H9 (cell line): ENCODE measurements around the gene ZNF354B. TPM values are rescaled to one million over a fixed set of nuclear protein-coding genes. Genes with fewer than 3 reads are reported as not detected.
"Not testable (repeated sequence)": the region's sequence is repeated elsewhere in the genome, so short reads cannot be mapped to it uniquely, and the experiment has no call there.

Source experiments
- DNase-seq: peaks from one replicate; pipeline ENCODE4 v3.0.0-alpha.2; 2017
- H2AFZ ChIP-seq: one replicate; pipeline ENCODE4 v1.6.1; 2013; ENCODE audit warnings: mild to moderate bottlenecking, low read length, control low read depth, moderate library complexity
- H2AK5ac ChIP-seq: 2 replicates; pipeline ENCODE4 v1.6.1; 2013; ENCODE audit warnings: low read length, control low read depth, mixed read lengths; ENCODE audit not compliant: insufficient read length
- H2BK120ac ChIP-seq: one replicate; pipeline ENCODE4 v1.6.1; 2013; ENCODE audit warnings: low read depth, mild to moderate bottlenecking, low read length, control low read depth, inconsistent platforms; ENCODE audit not compliant: poor library complexity, severe bottlenecking
- H2BK12ac ChIP-seq: 2 replicates; pipeline ENCODE4 v1.6.1; 2013; ENCODE audit warnings: low read length, control low read depth, mixed read lengths, low read depth; ENCODE audit not compliant: insufficient read length
- H2BK15ac ChIP-seq: 2 replicates; pipeline ENCODE4 v1.6.1; 2013; ENCODE audit warnings: low read depth, low read length, control low read depth
- H2BK20ac ChIP-seq: one replicate; pipeline ENCODE4 v1.6.1; 2013; ENCODE audit warnings: low read depth, mild to moderate bottlenecking, low read length, control low read depth, inconsistent platforms; ENCODE audit not compliant: poor library complexity, severe bottlenecking
- H2BK5ac ChIP-seq: 2 replicates; pipeline ENCODE4 v1.6.1; 2013; ENCODE audit warnings: low read length, control low read depth, mixed read lengths; ENCODE audit not compliant: insufficient read length
- H3K14ac ChIP-seq: 2 replicates; pipeline ENCODE4 v1.6.1; 2013; ENCODE audit warnings: low read length, control low read depth; ENCODE audit not compliant: insufficient read depth
- H3K18ac ChIP-seq: 2 replicates; pipeline ENCODE4 v1.6.1; 2013; ENCODE audit warnings: low read depth, mild to moderate bottlenecking, mixed read lengths, low read length, control low read depth; ENCODE audit not compliant: insufficient read length
- H3K23ac ChIP-seq: 2 replicates; pipeline ENCODE4 v1.6.1; 2013; ENCODE audit warnings: low read length, control low read depth, mixed read lengths, low read depth; ENCODE audit not compliant: insufficient read length
- H3K23me2 ChIP-seq: 2 replicates; pipeline ENCODE4 v1.6.1; 2013; ENCODE audit warnings: low read depth, mild to moderate bottlenecking, mixed read lengths, low read length, control low read depth; ENCODE audit not compliant: insufficient read length, poor library complexity, severe bottlenecking
- H3K27ac ChIP-seq: 2 replicates; pipeline ENCODE4 v1.5.1; 2013; ENCODE audit warnings: low read length, control low read depth, mixed read lengths, low read depth; ENCODE audit not compliant: insufficient read length
- H3K27me3 ChIP-seq: 2 replicates; pipeline ENCODE4 v1.6.1; 2013; ENCODE audit warnings: low read length, control low read depth, inconsistent platforms; ENCODE audit not compliant: insufficient read depth
- H3K4ac ChIP-seq: 2 replicates; pipeline ENCODE4 v1.6.1; 2013; ENCODE audit warnings: low read depth, mild to moderate bottlenecking, control low read depth, inconsistent platforms, low read length, moderate library complexity
- H3K4me1 ChIP-seq: 2 replicates; pipeline ENCODE4 v1.6.1; 2013; ENCODE audit warnings: low read length, control low read depth, inconsistent platforms; ENCODE audit not compliant: insufficient read depth
- H3K4me2 ChIP-seq: 2 replicates; pipeline ENCODE4 v1.6.1; 2013; ENCODE audit warnings: low read length, control low read depth, mixed read lengths; ENCODE audit not compliant: insufficient read length, insufficient read depth
- H3K56ac ChIP-seq: 2 replicates; pipeline ENCODE4 v1.6.1; 2013; ENCODE audit warnings: low read depth, mild to moderate bottlenecking, mixed read lengths, low read length, control low read depth; ENCODE audit not compliant: insufficient read length
- H3K79me1 ChIP-seq: 2 replicates; pipeline ENCODE4 v1.6.1; 2013; ENCODE audit warnings: low read depth, mild to moderate bottlenecking, moderate library complexity, low read length, control low read depth, inconsistent platforms; ENCODE audit not compliant: insufficient read depth, poor library complexity, severe bottlenecking
- H3K79me2 ChIP-seq: 2 replicates; pipeline ENCODE4 v1.6.1; 2013; ENCODE audit warnings: low read length, control low read depth, inconsistent platforms; ENCODE audit not compliant: insufficient read depth
- H3K9ac ChIP-seq: 2 replicates; pipeline ENCODE4 v1.6.1; 2013; ENCODE audit warnings: low read length, control low read depth, mixed read lengths; ENCODE audit not compliant: insufficient read length; ENCODE audit errors: extremely low read depth
- H3K9me3 ChIP-seq: one replicate; pipeline ENCODE4 v1.6.1; 2013; ENCODE audit warnings: low read depth, low read length, inconsistent platforms; ENCODE audit not compliant: control insufficient read depth
- H3T11ph ChIP-seq: one replicate; pipeline ENCODE4 v1.6.1; 2013; ENCODE audit warnings: mild to moderate bottlenecking, low read length, control low read depth, inconsistent platforms
- H4K20me1 ChIP-seq: one replicate; pipeline ENCODE4 v1.6.1; 2013; ENCODE audit not compliant: control insufficient read depth, insufficient read length, insufficient read depth
- H4K5ac ChIP-seq: 2 replicates; pipeline ENCODE4 v1.6.1; 2013; ENCODE audit warnings: low read depth, mild to moderate bottlenecking, mixed read lengths, low read length, control low read depth; ENCODE audit not compliant: insufficient read length
- H4K8ac ChIP-seq: replicated peaks from 2 replicates; pipeline ENCODE4 v1.6.1; 2013; ENCODE audit warnings: low read length, control low read depth, mixed read lengths, low read depth; ENCODE audit not compliant: insufficient read length
- H4K91ac ChIP-seq: 2 replicates; pipeline ENCODE4 v1.6.1; 2013; ENCODE audit warnings: low read depth, mild to moderate bottlenecking, moderate library complexity, mixed read lengths, low read length, control low read depth; ENCODE audit not compliant: insufficient read length
- H3K27ac Mint-ChIP-seq, 3 experiments: 2 replicates in 2 of 3; 3 replicates in 1 of 3; pipeline ENCODE4 v1.8.0; 2020 to 2021; ENCODE audit warnings: mixed read lengths in 3 of 3, mild to moderate bottlenecking in 1 of 3, moderate library complexity in 1 of 3
- H3K27me3 Mint-ChIP-seq: 2 replicates; pipeline ENCODE4 v1.8.0; 2021; ENCODE audit warnings: low read depth, mild to moderate bottlenecking, moderate library complexity, mixed read lengths
- H3K36me3 Mint-ChIP-seq, 3 experiments: 2 replicates in 2 of 3; 3 replicates in 1 of 3; pipeline ENCODE4 v1.8.0; 2020 to 2021; ENCODE audit warnings: low read depth in 3 of 3, mixed read lengths in 3 of 3; ENCODE audit not compliant: insufficient read depth in 1 of 3
- H3K4me1 Mint-ChIP-seq, 2 experiments: 2 replicates each; pipeline ENCODE4 v1.8.0; 2020; ENCODE audit warnings: mixed read lengths in 2 of 2
- H3K4me3 Mint-ChIP-seq, 2 experiments: 2 replicates in 1 of 2; 3 replicates in 1 of 2; pipeline ENCODE4 v1.8.0; 2020 to 2021; ENCODE audit warnings: mild to moderate bottlenecking in 2 of 2, mixed read lengths in 2 of 2, moderate library complexity in 1 of 2
- H3K9me3 Mint-ChIP-seq, 2 experiments: 2 replicates in 1 of 2; 3 replicates in 1 of 2; pipeline ENCODE4 v1.8.0; 2020; ENCODE audit warnings: mild to moderate bottlenecking in 2 of 2, mixed read lengths in 2 of 2, moderate library complexity in 1 of 2
- WGBS: extraction: QIAGEN DNeasy Blood & Tissue Kit; methylation state at CpG from one replicate; pipeline ENCODE4 v1.1.7; 2013; ENCODE audit warnings: missing lambda C conversion rate, low lambda C conversion rate, mixed read lengths; ENCODE audit not compliant: insufficient read length; ENCODE audit errors: extremely low coverage; 5-methylcytosine and 5-hydroxymethylcytosine counted together
- total RNA-seq: library from RNA; stranded (reverse); gene quantifications from 2 replicates; pipeline ENCODE4 v1.2.1, GENCODE V29; 2021
- TF ChIP-seq, protein P1 (sequence below): fragments of 200-600 bp; sonication (generic); conservative IDR thresholded peaks from 3 replicates; pipeline ENCODE4 v1.8.0; 2021; ENCODE audit warnings: antibody characterized with exemption, mild to moderate bottlenecking

Gene ZNF354B
- total RNA-seq, 1 experiment from 2014 or later = 20.6 TPM

DNA sequence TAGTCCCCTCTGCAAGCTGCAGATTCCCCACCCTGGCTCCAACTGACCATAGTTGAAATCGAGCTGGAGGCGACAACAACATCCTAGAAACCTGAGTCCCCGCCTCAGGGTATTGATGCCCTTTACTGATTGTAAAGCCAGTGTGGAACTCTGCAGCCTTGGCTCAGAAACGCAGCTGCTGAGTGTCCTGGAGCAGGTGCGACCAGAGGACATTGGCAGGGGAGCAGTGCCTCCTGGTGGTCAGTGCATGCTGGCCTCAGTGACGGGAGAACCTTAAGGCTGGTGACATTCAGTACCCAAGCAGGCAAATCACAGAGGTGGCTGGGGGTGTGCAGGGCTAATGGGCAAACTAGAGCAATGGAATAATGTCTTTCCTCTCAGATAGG, 20.4 kb upstream of the ZNF354B start:
- Mint-ChIP-seq H3K9me3 (peaks cover 21 to 41% of the 10 kb centered on the region in 2 experiments), H3K4me3 (no peak overlapping the region), H3K27ac (no peak overlapping the region), H3K4me1 (0 out of 4 replicates have a peak, but pooled peaks cover 0 to 2% of the 10 kb centered on the region in 2 experiments), H3K36me3 (no peaks in the 10 kb centered on the region), H3K27me3 (0 out of 2 replicates have a peak, but pooled peaks cover 1% of the 10 kb centered on the region)
- Histone ChIP-seq H4K8ac (no peak overlapping the region), H3K27ac (no peak overlapping the region), H2AK5ac (no peak overlapping the region), H3K23ac (no peak overlapping the region), H2BK20ac (no peak overlapping the region), H2BK120ac (no peak overlapping the region), H3T11ph (no peak overlapping the region), H3K4me2 (no peak overlapping the region), H4K20me1 (no peaks in the 10 kb centered on the region), H3K9ac (no peak overlapping the region), H2BK12ac (no peak overlapping the region), H3K56ac (no peak overlapping the region), H3K4me1 (no peaks in the 10 kb centered on the region), H2AFZ (no peak overlapping the region), H2BK15ac (no peak overlapping the region), H4K5ac (no peak overlapping the region), H3K14ac (no peak overlapping the region), H3K27me3 (no peaks in the 10 kb centered on the region), H3K23me2 (no peaks in the 10 kb centered on the region), H3K79me1 (no peaks in the 10 kb centered on the region), H3K79me2 (no peaks in the 10 kb centered on the region), H3K9me3 (no peaks in the 10 kb centered on the region), H2BK5ac (no peak overlapping the region), H4K91ac (no peak overlapping the region), H3K18ac (no peak overlapping the region), H3K4ac (no peak overlapping the region)
- no CpG with 5 or more reads among the region's 6 CpGs for WGBS
- TF ChIP-seq, protein P1, sequence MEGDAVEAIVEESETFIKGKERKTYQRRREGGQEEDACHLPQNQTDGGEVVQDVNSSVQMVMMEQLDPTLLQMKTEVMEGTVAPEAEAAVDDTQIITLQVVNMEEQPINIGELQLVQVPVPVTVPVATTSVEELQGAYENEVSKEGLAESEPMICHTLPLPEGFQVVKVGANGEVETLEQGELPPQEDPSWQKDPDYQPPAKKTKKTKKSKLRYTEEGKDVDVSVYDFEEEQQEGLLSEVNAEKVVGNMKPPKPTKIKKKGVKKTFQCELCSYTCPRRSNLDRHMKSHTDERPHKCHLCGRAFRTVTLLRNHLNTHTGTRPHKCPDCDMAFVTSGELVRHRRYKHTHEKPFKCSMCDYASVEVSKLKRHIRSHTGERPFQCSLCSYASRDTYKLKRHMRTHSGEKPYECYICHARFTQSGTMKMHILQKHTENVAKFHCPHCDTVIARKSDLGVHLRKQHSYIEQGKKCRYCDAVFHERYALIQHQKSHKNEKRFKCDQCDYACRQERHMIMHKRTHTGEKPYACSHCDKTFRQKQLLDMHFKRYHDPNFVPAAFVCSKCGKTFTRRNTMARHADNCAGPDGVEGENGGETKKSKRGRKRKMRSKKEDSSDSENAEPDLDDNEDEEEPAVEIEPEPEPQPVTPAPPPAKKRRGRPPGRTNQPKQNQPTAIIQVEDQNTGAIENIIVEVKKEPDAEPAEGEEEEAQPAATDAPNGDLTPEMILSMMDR = peak; percentile 84
- peak; percentile 83 for DNase-seq

DNA sequence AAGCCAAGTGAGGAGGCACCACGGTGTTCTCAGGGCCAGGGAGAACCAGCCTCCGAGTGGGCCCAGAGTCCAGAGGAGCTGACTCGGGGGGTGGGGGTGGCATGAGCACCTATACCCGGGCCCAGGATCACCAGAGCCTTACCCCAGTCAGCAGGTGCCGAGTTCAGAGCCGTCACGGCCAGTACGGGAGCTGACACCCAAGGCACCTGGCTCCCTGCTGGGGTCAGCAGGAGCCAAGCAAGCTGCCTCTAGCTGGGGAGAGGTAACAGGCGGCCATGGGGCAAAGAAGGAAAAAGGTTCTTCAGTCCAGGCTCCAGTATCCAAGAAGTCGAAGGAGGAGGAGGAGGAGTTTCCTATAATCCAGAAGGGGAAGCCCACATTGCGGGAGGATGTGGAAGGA, 19.4 kb upstream of the ZNF354B start:
- not testable (repeated sequence) for H3K14ac ChIP-seq, H2AFZ ChIP-seq, H3K9me3 ChIP-seq, H3K4me2 ChIP-seq, H3K79me2 ChIP-seq, H3K27me3 Mint-ChIP-seq, H2BK12ac ChIP-seq, H4K20me1 ChIP-seq, H3K79me1 ChIP-seq, H3K18ac ChIP-seq, H4K5ac ChIP-seq, H4K91ac ChIP-seq, H3K56ac ChIP-seq, H2AK5ac ChIP-seq, H3K4ac ChIP-seq, H3K27ac Mint-ChIP-seq, H3K4me1 ChIP-seq, H3T11ph ChIP-seq, DNase-seq, H3K23ac ChIP-seq, H3K27me3 ChIP-seq, H3K9ac ChIP-seq, H3K4me3 Mint-ChIP-seq, H2BK5ac ChIP-seq, H3K4me1 Mint-ChIP-seq, H2BK20ac ChIP-seq, H3K27ac ChIP-seq, H2BK120ac ChIP-seq, H4K8ac ChIP-seq, H3K23me2 ChIP-seq, H3K36me3 Mint-ChIP-seq, H2BK15ac ChIP-seq
- H3K9me3 Mint-ChIP-seq = peaks cover 26 to 43% of the 10 kb centered on the region in 2 experiments
- no CpG with 5 or more reads among the region's 11 CpGs for WGBS
